Cardiac fibroblast (primary cell): ENCODE results near the gene OR52W1.
"Not testable (repeated sequence)": the region's sequence is repeated elsewhere in the genome, so short reads cannot be mapped to it uniquely, and the experiment has no call there.

Source experiments
- DNase-seq, 2 donors: peaks; one replicate each; pipeline versions ENCODE4 v3.0.0 to v3.0.0-alpha.2; 2010; ENCODE audit warnings: low read depth in 2 of 2
- H3K4me3 ChIP-seq, 2 donors: replicated peaks in 1 of 2; 1 replicate in 1 of 2; 2 replicates in 1 of 2; pipeline ENCODE4 v1.5.1; 2011; ENCODE audit warnings: low read depth in 2 of 2, low read length in 2 of 2, mild to moderate bottlenecking in 2 of 2, moderate library complexity in 1 of 2
- TF ChIP-seq, protein P1 (sequence below): IDR thresholded peaks from one replicate; pipeline ENCODE4 v1.5.1; 2011; ENCODE audit warnings: low read depth, mild to moderate bottlenecking, low read length, inconsistent platforms

The OR52W1 gene

DNA sequence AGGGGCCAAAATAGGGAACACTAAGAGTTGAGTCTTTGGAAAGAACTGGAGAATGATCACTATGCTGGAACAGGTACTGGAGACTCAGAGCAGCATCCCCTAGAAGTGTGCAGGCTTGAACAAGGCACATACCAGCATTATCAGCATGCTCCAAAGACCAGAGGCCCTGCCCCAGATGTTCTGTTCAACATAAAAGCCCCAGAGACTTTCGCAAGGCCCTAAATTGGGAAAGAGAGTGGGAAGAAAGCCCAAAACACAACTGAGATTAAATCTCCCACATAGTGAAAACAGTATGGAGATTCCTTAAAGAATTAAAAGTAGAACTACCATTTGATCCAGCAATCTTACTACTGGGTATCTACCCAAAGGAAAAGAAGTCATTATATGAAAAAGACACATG is 49.2 kb downstream of the OR52W1 start:
- H3K4me3 ChIP-seq = no peak overlapping the region
- DNase-seq = peak; percentile 68 to 89
- TF ChIP-seq, protein P1, sequence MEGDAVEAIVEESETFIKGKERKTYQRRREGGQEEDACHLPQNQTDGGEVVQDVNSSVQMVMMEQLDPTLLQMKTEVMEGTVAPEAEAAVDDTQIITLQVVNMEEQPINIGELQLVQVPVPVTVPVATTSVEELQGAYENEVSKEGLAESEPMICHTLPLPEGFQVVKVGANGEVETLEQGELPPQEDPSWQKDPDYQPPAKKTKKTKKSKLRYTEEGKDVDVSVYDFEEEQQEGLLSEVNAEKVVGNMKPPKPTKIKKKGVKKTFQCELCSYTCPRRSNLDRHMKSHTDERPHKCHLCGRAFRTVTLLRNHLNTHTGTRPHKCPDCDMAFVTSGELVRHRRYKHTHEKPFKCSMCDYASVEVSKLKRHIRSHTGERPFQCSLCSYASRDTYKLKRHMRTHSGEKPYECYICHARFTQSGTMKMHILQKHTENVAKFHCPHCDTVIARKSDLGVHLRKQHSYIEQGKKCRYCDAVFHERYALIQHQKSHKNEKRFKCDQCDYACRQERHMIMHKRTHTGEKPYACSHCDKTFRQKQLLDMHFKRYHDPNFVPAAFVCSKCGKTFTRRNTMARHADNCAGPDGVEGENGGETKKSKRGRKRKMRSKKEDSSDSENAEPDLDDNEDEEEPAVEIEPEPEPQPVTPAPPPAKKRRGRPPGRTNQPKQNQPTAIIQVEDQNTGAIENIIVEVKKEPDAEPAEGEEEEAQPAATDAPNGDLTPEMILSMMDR = no peak

DNA sequence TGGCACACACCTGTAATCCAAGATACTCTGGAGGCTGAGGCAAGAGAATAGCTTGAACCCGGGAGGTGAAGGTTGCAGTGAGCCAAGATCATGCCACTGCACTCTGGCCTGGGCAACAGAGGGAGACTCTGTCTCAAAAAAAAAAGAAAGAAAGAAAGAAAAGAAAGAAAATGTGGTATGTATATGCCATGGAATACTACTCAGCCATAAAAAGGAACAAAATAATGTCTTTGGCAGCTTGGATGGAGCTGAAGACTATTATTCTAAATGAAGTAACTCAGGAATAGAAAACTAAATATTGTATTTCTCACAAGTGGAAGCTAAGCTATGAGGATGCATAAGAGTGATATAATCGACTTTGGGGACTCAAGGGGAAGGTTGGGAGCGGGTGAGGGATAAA is 49.9 kb downstream of the OR52W1 start:
- H3K4me3 ChIP-seq, DNase-seq: not testable (repeated sequence)
